GM21619 (cell line): Measurements from ENCODE around the gene AWAT1.
"Not testable (repeated sequence)": the region's sequence is repeated elsewhere in the genome, so short reads cannot be mapped to it uniquely, and the experiment has no call there.

ENCODE experiments used
- ATAC-seq: cut with Tn5 transposase; IDR thresholded peaks from one replicate; pipeline ENCODE4 v1.9.1; 2021; ENCODE audit not compliant: unreplicated experiment

The AWAT1 gene

DNA sequence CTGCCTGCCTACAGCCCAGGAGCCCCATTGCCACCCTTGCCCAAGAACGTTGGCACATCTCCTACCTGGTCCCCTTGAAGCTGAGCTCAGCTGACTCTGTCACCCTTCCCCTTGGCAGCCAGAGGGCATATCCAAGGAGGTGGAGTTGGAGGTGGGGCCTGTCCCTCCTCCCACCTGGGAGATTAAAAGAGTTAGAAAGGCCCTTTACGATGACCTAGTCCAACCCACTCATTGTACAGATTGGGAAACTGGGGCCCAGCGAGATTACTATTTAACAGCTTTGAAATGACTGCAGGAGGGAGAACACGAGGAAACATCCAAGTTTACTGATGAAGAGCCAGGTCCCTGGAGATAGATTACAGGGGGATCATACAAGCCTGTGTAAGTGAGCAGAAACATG lies 25.6 kb downstream of the AWAT1 start, which contains the start of gene P2RY4:
Gene P2RY4 (minus strand): TSS at position 101 of the 400 bp plus-strand sequence. CDS start 580 bp downstream, outside the sequence.
- ATAC-seq, result no peak

DNA sequence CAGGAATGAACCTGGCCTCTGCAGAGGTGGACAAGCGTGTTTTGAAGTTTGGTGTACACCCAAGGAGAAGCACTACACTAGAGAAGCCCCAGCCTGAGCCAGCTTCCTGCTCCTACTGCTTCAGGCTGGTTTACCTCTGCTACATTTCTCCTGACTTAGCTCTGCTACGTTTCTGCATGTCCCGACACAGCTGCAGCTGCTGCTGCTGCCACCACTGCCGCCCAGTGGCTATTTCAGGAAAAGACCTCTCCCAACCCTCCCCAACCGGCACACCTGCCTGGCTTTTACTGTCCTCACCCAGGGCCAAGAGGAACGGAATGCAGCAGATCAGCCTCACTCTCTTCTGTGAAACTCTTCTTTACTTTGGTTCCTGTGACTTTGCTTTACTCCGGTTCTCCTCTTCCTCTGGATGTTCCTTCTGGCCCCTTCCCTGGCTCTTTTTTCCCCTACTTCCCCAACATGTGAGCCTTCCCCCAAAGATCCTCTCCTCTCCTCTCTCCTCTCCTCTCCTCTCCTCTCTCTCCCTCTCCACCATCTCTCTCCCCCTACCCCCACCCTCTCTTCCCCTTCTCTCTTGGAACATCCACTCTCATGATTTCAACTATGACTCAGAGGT lies 28.6 kb downstream of the AWAT1 start:
- no peak for ATAC-seq

DNA sequence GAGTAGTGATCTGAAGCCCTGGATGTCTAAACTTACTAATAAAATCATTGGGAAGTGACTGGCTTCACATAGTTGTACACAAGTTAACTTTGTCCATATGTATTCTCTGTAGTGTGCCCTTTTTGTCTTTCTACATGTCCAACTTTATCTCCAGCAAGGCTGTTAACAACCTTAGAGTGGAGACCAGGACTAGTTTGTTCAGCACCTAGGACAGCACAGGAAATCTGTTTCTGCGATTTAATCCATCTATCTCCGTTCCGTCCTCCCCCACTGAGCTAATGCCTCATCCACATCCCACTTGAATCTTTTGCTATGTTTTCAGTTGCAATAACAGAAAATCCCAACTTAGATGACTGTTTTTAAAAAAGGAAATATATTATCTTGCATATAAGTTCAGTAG lies 30.3 kb downstream of the AWAT1 start:
- ATAC-seq, result no peak

DNA sequence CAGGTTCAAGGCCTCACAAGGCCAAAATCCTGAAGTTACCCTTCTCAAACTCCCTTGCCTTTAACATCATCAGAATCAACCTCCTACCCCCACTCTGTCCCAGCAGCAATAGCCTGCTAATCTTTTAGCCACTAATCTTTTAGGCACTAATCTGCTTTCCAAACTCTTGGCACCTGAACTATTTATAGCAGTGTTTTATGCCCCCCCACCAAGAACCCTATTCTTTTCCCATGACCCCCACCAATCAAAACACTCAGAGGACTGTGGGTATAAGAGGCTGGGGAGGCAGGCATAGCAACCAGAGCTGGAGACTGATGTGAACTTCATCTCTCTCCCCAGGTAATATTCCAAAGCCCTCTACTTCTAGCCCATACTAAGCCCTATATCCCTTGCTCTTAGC lies 33.6 kb downstream of the AWAT1 start, which contains the start of gene ARR3:
Gene ARR3 (plus strand): TSS at position 301 of the 400 bp plus-strand sequence. CDS start 1,052 bp downstream, outside the sequence.
- ATAC-seq, result no peak

DNA sequence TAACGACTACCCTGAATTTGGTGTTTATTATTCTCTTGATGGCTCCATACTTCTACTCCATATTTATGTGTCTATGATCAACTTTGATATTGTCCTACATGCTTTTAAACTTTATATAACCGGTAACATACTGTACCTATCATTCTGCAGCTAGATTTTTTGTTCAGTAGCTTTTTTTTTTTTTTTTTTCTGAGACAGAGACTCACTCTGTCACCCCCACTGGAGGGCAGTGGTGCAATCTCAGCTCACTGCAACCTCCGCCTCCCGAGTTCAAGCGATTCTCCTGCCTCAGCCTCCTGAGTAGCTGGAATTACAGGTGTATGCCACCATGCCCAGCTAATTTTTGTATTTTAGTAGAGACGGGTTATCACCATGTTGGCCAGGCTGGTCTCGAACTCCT lies 39.6 kb downstream of the AWAT1 start:
- ATAC-seq, result not testable (repeated sequence)

DNA sequence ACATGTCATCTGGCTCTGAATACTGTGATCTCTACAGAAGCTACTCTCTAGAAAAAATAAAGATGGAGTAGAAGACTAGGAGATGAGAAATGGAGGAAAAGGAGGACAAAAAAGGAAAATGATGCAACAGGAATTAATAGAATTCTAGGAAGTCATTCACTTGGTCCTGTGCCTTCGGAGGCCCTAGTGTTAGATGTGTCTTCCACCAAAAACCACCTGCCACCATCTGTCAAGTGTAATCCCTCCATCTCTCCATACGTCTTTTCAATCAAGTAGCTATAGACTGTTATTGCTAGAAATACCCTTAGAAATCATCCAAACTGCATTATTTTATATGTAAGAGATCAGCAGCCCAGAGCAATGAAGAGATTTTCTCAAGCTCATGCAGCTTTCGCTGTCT lies 44.6 kb downstream of the AWAT1 start:
- ATAC-seq, result no peak

DNA sequence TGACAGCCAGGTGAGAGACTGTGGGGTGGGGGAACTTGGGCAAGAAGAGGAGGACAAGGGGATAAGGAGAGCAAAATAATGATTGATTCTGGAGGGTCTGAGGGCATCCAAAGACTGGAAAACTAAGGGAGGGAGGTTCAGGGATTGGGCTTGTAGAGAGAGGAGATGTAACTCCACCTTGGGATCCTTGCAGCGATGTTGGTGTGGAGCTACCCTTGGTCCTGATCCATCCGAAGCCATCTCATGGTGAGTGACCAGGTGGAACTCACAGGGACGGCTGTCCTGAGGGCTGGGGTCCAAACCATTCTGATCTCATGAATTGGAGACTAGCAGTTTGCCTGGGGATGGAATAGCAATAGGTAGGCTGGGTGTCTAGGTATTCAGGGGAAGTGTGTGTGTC lies 46.1 kb downstream of the AWAT1 start:
- ATAC-seq, result no peak

DNA sequence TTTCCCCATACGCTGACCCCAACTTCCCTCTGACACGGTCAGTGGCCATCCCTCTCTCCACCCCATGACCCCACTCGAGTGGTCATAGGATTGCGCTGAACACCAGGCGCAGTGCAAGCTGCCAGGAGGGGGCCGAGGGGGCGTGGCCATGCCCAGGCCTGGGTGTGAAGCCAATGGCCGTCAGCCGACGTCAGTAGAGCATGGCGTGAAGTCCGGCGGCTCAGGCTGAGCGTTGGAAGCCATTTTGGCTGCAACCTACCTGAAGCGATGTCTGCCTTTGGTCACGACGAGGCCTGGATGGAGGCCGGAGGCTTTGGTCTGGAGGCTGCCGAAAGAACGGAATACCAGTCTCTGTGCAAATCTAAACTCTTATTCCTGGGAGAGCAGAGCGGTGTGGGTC lies 47.5 kb downstream of the AWAT1 start, which contains the start of gene RAB41:
Gene RAB41 (plus strand): TSS at position 222 of the 400 bp plus-strand sequence. CDS start 46 bp downstream, at position 268.
- ATAC-seq, result no peak

DNA sequence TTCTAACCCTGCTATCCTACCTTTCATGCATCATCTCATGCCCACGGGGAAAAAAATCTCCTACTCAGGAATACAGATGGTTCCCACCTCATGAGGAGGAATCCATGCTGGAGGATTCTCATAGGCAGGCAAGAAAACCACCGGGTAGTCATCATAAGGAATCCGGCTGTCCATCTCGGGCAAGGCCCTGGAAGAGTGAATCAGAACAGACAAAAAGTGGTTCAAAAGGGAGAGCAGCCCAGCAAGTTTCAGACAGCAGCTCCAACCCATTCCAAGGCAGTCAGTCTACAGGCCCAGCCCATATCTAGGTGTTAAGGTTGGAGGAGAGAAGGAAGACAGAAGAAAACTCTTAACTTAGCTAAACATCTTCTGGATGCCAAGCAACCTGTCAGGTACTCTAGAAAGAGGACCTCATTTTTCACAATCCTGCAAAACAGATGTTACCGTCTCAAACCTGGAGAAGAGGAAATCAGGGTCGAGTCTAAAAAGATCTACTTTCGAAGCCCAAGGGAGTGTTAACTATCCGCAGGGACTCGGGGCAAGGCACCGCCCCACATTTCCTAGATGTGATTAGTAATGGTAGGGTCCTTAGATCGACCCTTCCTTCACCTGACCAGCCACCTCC lies 54.8 kb downstream of the AWAT1 start:
- no peak for ATAC-seq
